SU-DHL-6 (cell line): Measurements from ENCODE around the gene RIN3.

Experiments
- H2AFZ ChIP-seq: fragments of 200-600 bp; sonication (generic); 2 replicates; pipeline ENCODE4 v1.6.1; 2014; ENCODE audit warnings: low read depth, mild to moderate bottlenecking, moderate library complexity, mixed read lengths, antibody characterized with exemption, low read length; ENCODE audit not compliant: severe bottlenecking
- H3F3A ChIP-seq: fragments of 200-600 bp; shearing (Covaris generic); 2 replicates; pipeline ENCODE4 v1.6.0; 2016; ENCODE audit warnings: antibody characterized with exemption, mild to moderate bottlenecking; ENCODE audit not compliant: insufficient read depth
- H3K27ac ChIP-seq: fragments of 200-600 bp; sonication (generic); 2 replicates; pipeline ENCODE4 v1.5.1; 2016; ENCODE audit warnings: low read depth, mild to moderate bottlenecking, low read length, moderate library complexity, mixed read lengths
- H3K27me3 ChIP-seq: fragments of 200-600 bp; sonication (generic), shearing (Covaris generic); 2 replicates; pipeline ENCODE4 v1.6.0; 2014; ENCODE audit warnings: mild to moderate bottlenecking, low read length
- H3K36me3 ChIP-seq: fragments of 200-600 bp; sonication (generic); 2 replicates; pipeline ENCODE4 v1.6.1; 2014; ENCODE audit warnings: mild to moderate bottlenecking, low read length, mixed read lengths
- H3K4me2 ChIP-seq: fragments of 300-600, 200-600 bp; shearing (Covaris generic), sonication (generic); 2 replicates; pipeline ENCODE4 v1.6.0; 2014; ENCODE audit warnings: low read length, low read depth, mild to moderate bottlenecking; ENCODE audit not compliant: poor library complexity, severe bottlenecking
- H3K4me3 ChIP-seq: fragments of 200-600 bp; sonication (generic); 2 replicates; pipeline ENCODE4 v1.5.1; 2014; ENCODE audit warnings: antibody characterized with exemption, low read length, mild to moderate bottlenecking, mixed read lengths; ENCODE audit not compliant: insufficient read depth, poor library complexity, severe bottlenecking
- H3K79me2 ChIP-seq: fragments of 200-600 bp; sonication (generic); 2 replicates; pipeline ENCODE4 v1.6.1; 2014; ENCODE audit warnings: mild to moderate bottlenecking, low read length, moderate library complexity; ENCODE audit not compliant: insufficient read depth
- H3K9ac ChIP-seq: fragments of 200-600 bp; sonication (generic); 2 replicates; pipeline ENCODE4 v1.7.0; 2014; ENCODE audit warnings: mild to moderate bottlenecking, low read length
- H3K9me2 ChIP-seq: fragments of 200-600 bp; sonication (generic); replicated peaks from 2 replicates; pipeline ENCODE4 v1.6.1; 2014; ENCODE audit warnings: low read length; ENCODE audit not compliant: insufficient read depth
- H3K9me3 ChIP-seq: fragments of 200-600 bp; sonication (generic); 2 replicates; pipeline ENCODE4 v1.6.1; 2014; ENCODE audit warnings: low read length, mixed read lengths; ENCODE audit not compliant: insufficient read depth
- H4K20me1 ChIP-seq: fragments of 200-600 bp; sonication (generic); 2 replicates; pipeline ENCODE4 v1.6.1; 2014; ENCODE audit warnings: low read depth, mild to moderate bottlenecking, antibody characterized with exemption, low read length, moderate library complexity, mixed read lengths
- CTCF ChIP-seq: fragments of 200-600 bp; sonication (generic); IDR thresholded peaks from one replicate; pipeline ENCODE4 v1.5.1; 2017; ENCODE audit warnings: antibody characterized with exemption, mild to moderate bottlenecking, low read length, moderate library complexity; ENCODE audit not compliant: insufficient read depth, poor library complexity, severe bottlenecking
- EZH2phosphoT487 ChIP-seq: fragments of 200-600 bp; sonication (generic), shearing (Covaris generic); conservative IDR thresholded peaks from 2 replicates; pipeline ENCODE4 v1.6.1; 2018; ENCODE audit warnings: mild to moderate bottlenecking, antibody characterized with exemption, low read length, moderate library complexity, mixed read lengths

Gene RIN3

DNA sequence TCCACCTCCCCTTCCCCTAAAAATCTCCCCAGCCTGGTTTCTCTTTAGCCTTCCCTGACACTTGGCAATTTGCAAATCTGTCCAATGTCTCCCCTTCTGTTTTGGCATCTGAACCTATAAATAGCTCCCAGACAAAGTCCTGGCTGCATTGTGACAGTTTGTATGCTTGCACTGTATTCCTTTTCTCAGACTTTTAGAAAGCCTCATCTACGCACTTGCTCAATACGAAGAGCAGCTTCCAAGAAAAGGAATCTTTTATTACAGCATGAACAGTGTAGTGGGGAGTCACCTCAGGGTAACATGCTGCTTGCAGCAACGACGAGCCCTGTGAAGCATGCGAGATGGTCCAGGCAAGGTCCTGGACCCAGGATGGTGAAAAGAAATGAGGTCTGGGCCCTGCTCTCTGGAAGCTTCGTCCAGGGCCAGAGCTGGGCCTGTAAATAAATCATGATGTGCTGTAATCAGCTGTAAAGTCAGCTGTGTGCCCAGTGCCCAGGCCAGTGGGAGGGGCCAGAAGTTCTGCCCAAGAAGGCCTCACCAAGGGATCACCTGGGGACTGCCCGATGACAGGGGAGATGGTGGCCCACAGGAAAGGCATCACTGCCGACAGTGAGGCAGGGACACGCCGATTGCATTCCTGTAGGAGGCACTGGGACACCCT, 88.3 kb downstream of the RIN3 start:
- no peaks in the 10 kb centered on the region for H3F3A ChIP-seq
- H3K4me3 ChIP-seq: no peak overlapping the region
- no peak overlapping the region for H3K9ac ChIP-seq
- H3K9me3 ChIP-seq: no peaks in the 10 kb centered on the region
- no peaks in the 10 kb centered on the region for H3K27me3 ChIP-seq
- no peaks in the 10 kb centered on the region for H3K9me2 ChIP-seq
- no peaks in the 10 kb centered on the region for H3K36me3 ChIP-seq
- no peak overlapping the region for H3K4me2 ChIP-seq
- no peak for TF ChIP-seq CTCF
- TF ChIP-seq EZH2phosphoT487: no peak
- H4K20me1 ChIP-seq: no peaks in the 10 kb centered on the region
- no peak overlapping the region for H2AFZ ChIP-seq
- no peak overlapping the region for H3K27ac ChIP-seq
- no peaks in the 10 kb centered on the region for H3K79me2 ChIP-seq

DNA sequence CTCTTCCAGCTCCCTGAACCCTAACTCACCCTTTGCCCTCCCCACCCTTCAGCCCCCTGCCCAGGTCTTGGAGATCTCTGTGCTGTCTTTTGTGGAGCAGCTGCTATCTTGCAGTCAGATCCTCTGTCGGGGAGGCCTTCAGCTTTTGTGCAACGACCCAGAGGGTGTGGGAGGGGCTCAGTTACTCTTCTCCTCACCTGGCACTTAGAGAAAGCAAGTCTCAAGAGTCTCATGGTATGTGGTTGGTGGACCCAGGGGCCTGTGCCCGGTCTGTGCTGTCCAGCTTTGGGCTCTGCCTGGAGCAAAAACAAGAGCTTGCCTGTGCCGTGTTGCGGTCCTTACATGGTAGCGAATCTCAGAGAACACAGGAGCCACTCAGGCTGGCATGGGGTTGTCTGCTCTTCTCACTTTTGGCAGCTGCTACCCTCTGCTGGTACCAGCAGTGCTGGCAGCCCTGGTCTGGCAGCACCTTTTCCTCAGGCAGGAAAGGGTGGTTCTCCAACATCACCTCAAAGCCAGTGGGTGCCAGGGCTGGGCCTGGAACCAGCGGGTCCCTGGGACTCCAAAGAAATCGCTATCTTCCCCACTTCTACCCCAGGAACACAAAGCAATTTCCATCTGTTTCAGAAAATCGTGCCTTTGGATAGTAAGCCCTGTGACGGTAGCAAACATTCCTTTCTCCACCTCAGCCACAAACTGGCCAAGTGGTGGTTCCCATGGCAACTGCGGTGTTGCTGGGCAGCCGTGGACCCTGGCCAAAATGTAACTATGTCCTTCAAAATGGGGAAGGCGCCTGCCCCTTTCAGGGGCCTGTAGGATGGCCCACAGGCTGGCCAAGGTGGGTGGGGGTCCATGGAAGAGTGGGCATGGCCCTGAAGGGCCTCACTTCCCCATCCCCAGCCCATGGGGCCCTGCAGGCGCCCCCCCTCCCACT, 90.0 kb downstream of the RIN3 start:
- H3K4me3 ChIP-seq: no peak overlapping the region
- H3K36me3 ChIP-seq: no peaks in the 10 kb centered on the region
- no peak overlapping the region for H3K4me2 ChIP-seq
- no peaks in the 10 kb centered on the region for H3K79me2 ChIP-seq
- H2AFZ ChIP-seq: no peak overlapping the region
- no peaks in the 10 kb centered on the region for H4K20me1 ChIP-seq
- no peaks in the 10 kb centered on the region for H3K9me2 ChIP-seq
- no peak overlapping the region for H3K27ac ChIP-seq
- H3K9ac ChIP-seq: no peak overlapping the region
- TF ChIP-seq EZH2phosphoT487 (no peak), CTCF (no peak)
- no peaks in the 10 kb centered on the region for H3F3A ChIP-seq
- no peaks in the 10 kb centered on the region for H3K27me3 ChIP-seq
- no peaks in the 10 kb centered on the region for H3K9me3 ChIP-seq

DNA sequence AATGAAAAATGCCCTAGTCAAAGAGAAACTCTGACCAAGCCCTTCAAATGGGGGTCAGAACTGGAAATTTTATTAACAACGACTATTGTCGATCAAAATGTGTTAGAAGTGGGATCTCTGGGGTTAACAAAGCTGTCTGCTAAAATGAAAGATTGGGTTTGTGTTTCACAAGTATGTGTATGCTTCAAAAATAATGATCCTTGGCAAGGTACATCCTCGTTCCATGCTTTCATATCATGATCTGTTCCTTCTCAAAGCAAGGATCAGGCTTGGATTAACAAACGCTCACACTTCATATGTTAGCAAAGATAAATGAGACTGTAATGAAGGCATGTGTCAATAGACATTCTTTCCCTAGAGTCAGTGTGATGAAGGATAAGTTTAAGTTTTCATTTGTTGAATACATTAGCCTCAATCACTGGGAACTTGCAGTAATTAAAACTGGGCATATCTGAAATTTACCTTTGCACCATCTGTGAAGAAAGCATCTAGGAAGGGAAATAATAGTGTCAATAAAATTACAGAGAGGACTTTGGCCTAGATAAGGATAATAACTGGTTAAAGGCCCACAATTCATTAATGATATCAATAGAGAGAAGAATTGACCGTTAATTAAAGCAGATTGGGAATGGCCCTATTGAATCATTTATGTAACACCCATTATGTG, 91.8 kb downstream of the RIN3 start:
- H3K9me2 ChIP-seq: no peaks in the 10 kb centered on the region
- no peaks in the 10 kb centered on the region for H3K27me3 ChIP-seq
- H3K79me2 ChIP-seq: no peaks in the 10 kb centered on the region
- no peaks in the 10 kb centered on the region for H3K36me3 ChIP-seq
- H4K20me1 ChIP-seq: no peaks in the 10 kb centered on the region
- H3K4me3 ChIP-seq: no peak overlapping the region
- H3K4me2 ChIP-seq: no peak overlapping the region
- H3K9ac ChIP-seq: no peak overlapping the region
- no peaks in the 10 kb centered on the region for H3K9me3 ChIP-seq
- no peak overlapping the region for H2AFZ ChIP-seq
- no peaks in the 10 kb centered on the region for H3F3A ChIP-seq
- no peak for TF ChIP-seq EZH2phosphoT487
- no peak for TF ChIP-seq CTCF
- no peak overlapping the region for H3K27ac ChIP-seq
